Left renal pelvis (tissue), 4 donors: ENCODE measurements around the gene SPACA7. TPM values are rescaled to one million over a fixed set of nuclear protein-coding genes. Genes with fewer than 3 reads are reported as not detected.
"Not testable (repeated sequence)": the region's sequence is repeated elsewhere in the genome, so short reads cannot be mapped to it uniquely, and the experiment has no call there.

ENCODE experiments used
- DNase-seq, 4 donors: peaks; one replicate each; pipeline ENCODE4 v3.0.0-alpha.2; 2013; ENCODE audit warnings: low read depth in 4 of 4, low spot score in 3 of 4
- polyA plus RNA-seq, 4 donors: library from polyadenylated mRNA; unstranded; fragments of 120-200 nt; gene quantifications; one replicate each; pipeline ENCODE4 v1.2.1, GENCODE V29; 2013; ENCODE audit not compliant: insufficient read length in 4 of 4

SPACA7 gene
- polyA plus RNA-seq, 4 donors: not detected

DNA sequence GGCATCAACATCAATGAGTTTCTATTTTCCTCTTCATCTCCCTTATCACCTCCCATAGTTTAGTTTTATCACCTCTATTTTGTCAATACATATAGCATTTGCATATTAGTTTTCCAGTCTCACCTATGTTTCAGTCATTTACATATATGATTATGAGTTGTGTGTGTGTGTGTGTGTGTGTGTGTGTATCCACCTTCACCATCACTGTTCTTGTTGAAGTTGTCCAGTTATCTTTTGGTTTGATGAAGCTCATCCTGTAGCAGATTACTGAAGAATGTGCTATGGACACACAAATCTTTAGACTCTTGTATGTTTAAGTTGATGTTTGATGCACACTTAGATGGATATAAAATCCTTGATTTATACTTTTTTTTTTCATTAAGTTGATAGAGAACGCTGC lies 40.5 kb downstream of the SPACA7 start:
- DNase-seq: no peak

- no peak for DNase-seq
Measured at GRCh38 chr13:112417079-112417478, 40.9 kb downstream of the SPACA7 start.

DNA sequence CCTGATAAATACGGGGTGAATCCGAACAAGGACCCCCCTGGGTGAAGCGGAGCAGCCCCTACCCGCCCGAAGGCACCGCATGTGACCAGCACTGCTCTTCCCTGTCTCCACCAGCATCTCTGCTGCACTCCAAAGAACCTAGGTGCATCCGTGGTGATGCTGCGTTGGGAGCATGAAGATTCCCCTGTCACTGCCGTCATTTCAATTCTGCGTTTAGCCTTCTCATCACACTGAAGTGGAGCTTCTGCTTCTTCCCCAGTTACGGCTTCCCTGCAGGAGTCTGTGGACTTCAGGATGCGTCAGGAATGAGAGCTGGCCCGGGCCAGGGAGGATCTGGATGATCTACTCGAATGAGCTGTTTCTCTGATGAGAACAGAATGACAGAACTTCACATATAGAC lies 47.9 kb downstream of the SPACA7 start:
- DNase-seq: no peak

- DNase-seq: no peak
Measured at GRCh38 chr13:112428704-112429103, 52.5 kb downstream of the SPACA7 start.

GRCh38 chr13:112431734-112432133 lies 55.6 kb downstream of the SPACA7 start:
- DNase-seq: no peak

GRCh38 chr13:112432734-112433133 lies 56.6 kb downstream of the SPACA7 start:
- not testable (repeated sequence) for DNase-seq

DNA sequence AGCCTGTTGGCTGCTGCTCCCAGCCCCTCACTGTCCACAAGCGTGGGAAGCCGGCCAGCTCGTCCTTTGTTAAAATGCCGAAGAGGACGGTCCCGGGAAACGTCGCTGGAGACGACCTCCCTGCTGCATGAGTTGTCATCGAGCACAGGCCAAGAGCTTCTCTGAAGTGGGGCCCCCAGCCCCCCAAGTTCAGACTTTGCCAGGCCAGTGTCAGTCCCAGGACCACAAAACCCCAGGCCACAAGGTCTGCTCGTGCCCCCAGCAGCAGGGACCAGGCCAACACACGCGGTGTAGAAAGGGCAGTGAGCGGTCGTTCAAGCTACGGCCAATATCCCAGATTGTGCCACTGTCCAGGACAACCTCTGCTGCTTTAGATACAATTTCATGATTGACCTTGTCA lies 57.4 kb downstream of the SPACA7 start:
- not testable (repeated sequence) for DNase-seq

DNA sequence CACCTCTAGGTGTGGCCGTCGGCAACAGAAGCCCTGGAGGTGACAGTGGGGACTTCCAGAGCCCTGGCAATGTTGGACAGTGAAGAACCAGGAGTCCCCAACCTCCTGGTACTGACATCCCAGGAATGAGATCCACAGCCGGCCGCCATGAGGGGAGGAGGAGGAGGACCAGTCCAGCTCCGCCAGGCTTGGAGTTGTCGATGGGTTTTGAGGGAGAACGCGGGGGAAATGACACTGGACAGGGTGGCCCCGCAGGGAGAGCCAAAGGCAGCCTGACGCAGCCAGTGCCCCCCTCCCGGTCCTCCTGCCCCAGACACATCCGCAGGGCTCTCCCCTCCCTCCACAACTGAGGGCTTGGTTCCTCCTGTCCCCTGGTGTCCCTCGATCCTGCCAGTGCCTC lies 57.9 kb downstream of the SPACA7 start:
- no peak for DNase-seq

DNA sequence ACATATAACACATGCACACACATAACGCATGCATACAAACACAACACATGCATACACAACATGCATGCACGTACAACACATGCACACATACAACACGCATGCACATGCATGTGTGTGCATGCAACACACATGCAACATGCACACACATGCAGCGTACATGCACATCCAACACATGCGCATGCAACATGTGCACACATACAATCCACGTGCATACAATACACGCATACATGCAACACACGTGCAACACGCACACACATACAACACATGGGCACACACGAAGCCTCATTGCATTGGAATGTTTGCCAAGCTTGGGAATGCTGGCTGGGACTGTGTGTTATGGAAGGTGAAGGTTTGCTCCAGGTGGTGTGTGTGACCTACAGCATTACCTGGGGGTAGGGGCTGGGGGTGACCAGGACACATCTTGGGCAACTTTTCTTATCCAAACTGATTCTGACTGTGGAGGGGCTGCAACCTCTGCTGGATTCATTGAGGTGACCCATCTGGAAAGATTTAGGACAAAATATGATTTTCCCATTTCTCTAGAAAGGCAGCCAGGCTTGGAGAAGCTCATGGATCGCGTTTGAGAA lies 58.9 kb downstream of the SPACA7 start:
- DNase-seq: no peak

DNA sequence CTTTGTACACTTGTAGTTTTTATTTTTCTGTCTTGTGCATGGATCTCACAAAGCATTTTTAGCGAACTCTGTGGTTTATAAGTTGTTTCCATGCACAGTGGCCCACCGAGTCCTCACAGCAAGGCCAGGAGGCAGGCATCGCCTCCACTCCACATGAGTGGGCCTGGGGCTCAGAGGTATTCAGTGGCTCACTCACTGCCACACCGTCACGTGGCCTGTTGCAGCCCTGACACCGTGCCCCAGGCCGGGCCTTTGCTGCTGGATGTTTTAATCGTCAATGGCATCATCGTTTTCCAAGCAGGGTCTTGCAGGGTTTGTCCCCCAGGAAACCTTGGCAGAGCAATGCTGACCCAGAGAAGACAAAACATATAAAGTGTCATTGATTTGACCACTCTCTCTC lies 59.8 kb downstream of the SPACA7 start:
- no peak for DNase-seq

- no peak for DNase-seq
Measured at GRCh38 chr13:112438094-112438493, 61.9 kb downstream of the SPACA7 start.

DNA sequence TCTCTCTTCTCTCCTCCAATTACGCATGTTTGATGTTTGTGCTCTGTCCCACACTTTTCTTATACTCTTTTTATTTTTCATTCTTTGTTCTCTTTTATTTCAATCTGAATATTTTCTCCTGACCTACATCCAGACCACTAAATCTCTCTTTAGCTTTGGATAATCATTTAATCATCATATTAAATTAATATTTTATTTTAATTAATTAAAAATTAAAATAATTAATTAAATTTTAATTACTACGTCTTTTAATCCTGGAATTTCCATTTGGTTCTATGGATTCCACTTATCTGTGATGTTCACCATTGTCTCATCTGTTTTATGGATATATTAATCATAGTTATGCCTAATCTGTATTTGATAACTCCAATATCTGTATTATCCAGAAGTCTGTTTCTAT lies 62.4 kb downstream of the SPACA7 start:
- no peak for DNase-seq

GRCh38 chr13:112441226-112441625 lies 65.1 kb downstream of the SPACA7 start:
- DNase-seq: no peak

GRCh38 chr13:112441779-112442310 lies 65.7 kb downstream of the SPACA7 start:
- no peak for DNase-seq

GRCh38 chr13:112442483-112443090 lies 66.4 kb downstream of the SPACA7 start:
- DNase-seq: peak in 3 of 4 donors; percentile 16 to 53 (median 24)

DNA sequence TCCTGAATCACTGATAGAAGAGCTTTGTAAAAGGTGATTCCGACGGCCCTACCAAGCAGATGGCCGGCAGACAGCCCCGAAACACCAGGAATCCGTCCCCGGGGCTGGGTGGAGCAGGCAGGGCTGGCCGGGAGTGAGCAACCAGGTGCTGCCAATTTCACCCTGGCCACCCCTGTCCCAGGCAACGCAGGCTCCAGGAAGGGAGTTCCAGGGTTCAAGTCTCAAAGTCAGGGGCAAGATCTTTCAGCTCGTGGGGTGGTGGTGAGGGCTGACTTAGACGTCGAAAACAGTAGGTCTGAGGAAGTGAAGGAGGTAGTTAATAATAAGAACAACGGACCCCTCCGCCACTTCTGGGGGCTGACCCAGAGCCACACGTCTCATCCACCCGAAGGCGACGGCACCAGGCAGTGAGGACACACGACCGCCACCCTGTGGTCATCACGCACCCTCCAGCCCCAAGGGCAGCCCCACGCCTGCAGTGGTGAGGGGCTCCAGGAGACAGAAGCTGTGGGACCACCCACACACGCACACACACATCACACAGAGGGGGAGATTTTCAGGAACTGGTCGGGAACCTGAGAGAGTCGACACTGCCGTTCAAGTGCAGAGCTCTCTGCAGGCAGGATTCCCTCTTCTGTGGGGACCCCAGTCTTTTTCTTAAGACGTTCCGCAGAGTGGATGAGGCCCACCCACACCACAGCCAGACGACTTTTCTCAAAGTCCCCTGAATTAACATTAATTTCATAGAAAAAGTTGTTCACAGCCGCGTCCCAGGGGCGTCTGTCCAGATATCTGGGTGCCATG lies 67.2 kb downstream of the SPACA7 start:
- peak in 2 of 4 donors; percentile 3 to 9 for DNase-seq

GRCh38 chr13:112443995-112444311 lies 67.8 kb downstream of the SPACA7 start:
- peak in 3 of 4 donors; percentile 34 to 40 (median 39) for DNase-seq

DNA sequence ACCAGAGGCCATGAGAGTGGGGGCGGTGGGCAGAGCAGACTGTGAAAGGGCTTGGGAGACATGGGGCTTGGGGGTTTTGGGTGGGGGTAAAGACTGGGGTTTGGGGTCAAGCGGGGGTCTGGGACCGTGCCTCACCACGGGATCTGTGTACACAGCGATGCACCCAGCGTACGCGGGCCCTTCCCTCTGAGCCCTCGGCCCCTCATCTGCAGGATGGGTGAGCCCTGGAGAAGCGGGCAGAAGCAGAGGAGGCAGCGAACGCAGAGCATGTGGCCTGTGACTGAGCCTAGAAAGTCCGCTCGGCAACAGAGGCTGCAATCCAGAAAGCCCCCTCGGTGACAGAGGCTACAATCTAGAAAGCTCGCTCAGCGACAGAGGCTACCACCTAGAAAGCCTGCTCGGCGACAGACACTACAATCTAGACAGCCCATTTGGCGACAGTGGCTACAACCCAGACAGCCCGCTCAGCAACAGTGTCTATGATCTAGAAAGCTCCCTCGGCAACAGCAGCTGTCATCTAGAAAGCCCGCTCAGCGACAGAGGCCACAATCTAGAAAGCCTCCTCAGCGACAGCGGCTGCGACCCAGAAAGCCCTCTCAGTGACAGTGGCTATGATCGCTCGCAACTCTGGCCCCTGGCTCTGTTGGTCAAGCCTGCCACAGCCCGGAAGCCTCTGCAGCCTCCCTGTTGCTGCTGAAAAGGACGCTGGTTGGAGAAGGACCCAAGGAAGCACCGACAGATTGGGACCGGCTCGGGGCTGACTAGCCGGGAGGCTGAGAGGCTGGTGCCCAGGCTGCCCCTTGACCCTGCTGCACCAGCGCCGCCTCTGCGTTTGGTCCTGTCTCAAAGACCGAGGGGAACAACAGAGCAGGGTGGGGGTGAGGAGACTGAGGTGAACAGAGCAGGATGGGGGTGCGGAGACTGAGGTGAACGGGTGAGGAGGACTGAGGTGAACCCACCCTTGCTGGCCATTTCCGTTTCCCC lies 68.6 kb downstream of the SPACA7 start:
- DNase-seq: no peak

- no peak for DNase-seq
Measured at GRCh38 chr13:112445411-112446271, 69.5 kb downstream of the SPACA7 start.
